ENCODE measurements around the gene TFR2.

The TFR2 gene

DNA sequence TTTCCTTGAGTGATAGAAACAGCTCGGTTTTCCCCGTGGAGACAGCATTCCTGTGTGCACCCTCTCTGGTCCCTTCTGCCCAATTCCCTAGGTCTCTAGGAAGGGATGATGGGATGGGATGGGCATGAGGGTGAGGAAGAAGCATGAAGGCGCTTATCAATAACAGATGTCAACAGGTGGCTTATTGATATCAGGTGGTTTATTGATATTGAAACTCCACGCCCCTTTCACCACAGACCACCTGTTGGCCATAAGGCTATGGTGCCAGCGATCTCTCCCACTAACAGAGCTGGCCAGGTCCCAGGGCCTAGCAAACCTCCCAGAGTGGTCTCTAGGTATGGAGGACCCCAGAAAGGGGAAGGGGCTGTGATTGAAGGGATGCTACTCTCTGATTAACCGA lies 21.1 kb downstream of the TFR2 start:
- Histone ChIP-seq H3K36me3 (ENCODE audit: control insufficient read depth in 1 of 2, insufficient read depth in 2 of 2, low read length in 2 of 2) (peaks cover 0 to 3% of the 10 kb centered on the region in 2 donors), H3K27ac (ENCODE audit: low read length) (no peak overlapping the region), H3K27me3 (ENCODE audit: low read depth, low read length) (no peaks in the 10 kb centered on the region), H3K4me1 (ENCODE audit: control insufficient read depth in 1 of 2, insufficient read depth in 2 of 2, low read length in 2 of 2) (no peaks in the 10 kb centered on the region), H3K4me3 (ENCODE audit: low read depth in 1 of 2, low read length in 2 of 2) (no peak overlapping the region), H3K9me3 (ENCODE audit: control insufficient read depth in 1 of 2, low read length in 2 of 2) (no peaks in the 10 kb centered on the region)

DNA sequence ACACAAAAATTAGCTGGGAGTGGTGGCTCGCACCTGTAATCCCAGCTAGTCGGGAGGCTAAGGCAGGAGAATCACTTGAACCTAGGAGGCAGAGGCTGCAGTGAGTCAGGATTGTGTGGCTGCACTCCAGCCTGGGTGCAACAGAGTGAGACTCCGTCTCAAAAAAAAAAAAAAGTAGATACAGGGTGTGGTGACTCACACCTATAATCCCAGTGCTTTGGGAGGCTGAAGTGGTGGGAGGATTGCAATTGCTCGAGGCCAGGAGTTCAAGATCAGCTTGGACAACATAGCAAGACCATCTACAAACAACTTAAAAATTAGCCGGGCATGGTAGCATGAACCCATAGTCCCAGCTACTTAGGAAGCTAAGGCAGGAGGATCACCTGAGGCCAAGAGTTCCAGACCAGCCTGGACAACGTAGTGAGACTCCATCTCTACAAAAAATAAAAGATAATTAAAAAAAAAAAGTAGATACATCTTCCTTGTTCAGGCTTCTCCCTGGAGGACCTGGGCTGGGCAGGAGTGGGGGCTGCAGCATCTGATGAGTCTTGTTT lies 27.0 kb downstream of the TFR2 start:
- no peaks in the 10 kb centered on the region for H3K27me3 ChIP-seq (ENCODE audit: low read depth, low read length)
- peaks cover 0 to 13% of the 10 kb centered on the region in 2 donors for H3K4me1 ChIP-seq (ENCODE audit: control insufficient read depth in 1 of 2, insufficient read depth in 2 of 2, low read length in 2 of 2)
- peaks cover 0 to 3% of the 10 kb centered on the region in 2 donors for H3K36me3 ChIP-seq (ENCODE audit: control insufficient read depth in 1 of 2, insufficient read depth in 2 of 2, low read length in 2 of 2)
- no peaks in the 10 kb centered on the region for H3K9me3 ChIP-seq (ENCODE audit: control insufficient read depth in 1 of 2, low read length in 2 of 2)
- no peak overlapping the region for H3K27ac ChIP-seq (ENCODE audit: low read length)
- H3K4me3 ChIP-seq (ENCODE audit: low read depth in 1 of 2, low read length in 2 of 2), result no peak overlapping the region

DNA sequence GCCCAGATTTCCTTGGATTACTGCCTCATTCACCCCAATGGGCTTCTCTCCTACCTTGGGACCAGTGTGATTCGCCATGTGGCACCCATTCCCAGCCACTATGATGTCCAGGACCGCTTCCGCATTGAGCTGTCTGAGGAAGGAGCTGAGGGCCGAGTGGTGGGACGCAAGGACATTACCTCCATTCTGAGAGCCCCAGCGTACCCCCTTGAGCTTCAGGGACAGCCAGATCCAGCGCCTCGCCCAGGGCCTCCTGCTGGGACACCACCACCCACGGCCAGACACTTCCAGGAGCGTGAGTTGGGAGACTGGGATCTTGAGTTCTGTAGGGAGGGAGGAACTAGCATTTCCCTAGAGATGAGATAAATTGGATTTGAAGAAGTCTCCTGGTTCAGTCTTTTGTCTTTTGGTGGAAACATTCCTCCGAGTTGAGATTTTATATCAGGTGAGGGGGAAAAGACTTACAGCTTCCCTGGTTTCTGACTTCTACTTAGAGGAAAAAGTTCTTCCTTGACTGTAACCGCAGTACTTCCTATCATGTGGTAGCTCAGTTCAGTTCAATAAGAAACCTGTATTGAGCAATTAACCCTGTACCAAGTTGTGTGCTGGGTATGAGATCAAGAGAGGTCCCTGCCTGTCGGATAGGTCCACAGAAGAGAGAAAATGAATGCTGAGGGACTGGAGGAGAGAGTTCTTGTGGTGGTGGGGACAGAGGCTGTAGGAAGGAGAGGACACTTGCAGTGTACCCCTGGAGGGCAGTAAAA lies 27.8 kb downstream of the TFR2 start:
- Histone ChIP-seq H3K36me3 (ENCODE audit: control insufficient read depth in 1 of 2, insufficient read depth in 2 of 2, low read length in 2 of 2) (peaks cover 0 to 3% of the 10 kb centered on the region in 2 donors), H3K9me3 (ENCODE audit: control insufficient read depth in 1 of 2, low read length in 2 of 2) (no peaks in the 10 kb centered on the region), H3K27ac (ENCODE audit: low read length) (no peak overlapping the region), H3K27me3 (ENCODE audit: low read depth, low read length) (no peaks in the 10 kb centered on the region), H3K4me3 (ENCODE audit: low read depth in 1 of 2, low read length in 2 of 2) (peak overlapping the region; percentile 64 to 88), H3K4me1 (ENCODE audit: control insufficient read depth in 1 of 2, insufficient read depth in 2 of 2, low read length in 2 of 2) (peaks cover 0 to 13% of the 10 kb centered on the region in 2 donors)

DNA sequence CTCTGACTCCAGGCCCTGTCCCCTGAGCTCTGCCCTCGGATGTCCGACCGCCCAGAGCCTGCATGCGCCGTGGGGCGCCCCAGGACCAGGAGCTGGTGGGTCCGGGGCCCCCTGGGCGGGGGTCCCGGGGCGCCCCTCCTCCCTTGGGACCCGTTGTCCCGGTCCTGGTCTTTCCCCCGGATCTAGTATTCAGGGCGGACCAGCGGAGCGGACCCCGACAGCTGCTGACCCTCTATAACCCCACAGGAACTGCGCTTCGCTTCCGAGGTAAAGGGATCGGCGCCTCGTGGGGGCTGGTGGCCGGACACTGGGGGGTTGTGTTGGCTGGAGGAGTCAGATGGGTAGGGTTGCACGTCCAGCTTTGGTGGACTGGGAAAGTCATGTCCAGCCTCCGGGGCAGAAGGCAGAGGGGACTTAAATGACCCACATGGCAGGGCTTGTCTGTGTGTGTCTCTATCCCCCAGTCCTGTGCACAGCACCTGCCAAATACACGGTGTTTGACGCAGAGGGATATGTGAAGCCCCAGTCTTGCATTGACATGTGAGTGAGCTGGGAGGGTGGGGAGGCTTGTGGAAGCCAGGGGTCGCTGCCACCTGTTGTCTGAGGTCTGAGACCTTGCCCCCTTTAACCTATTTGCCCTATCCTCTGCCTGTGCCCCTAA lies 28.5 kb downstream of the TFR2 start:
- Histone ChIP-seq H3K4me1 (ENCODE audit: control insufficient read depth in 1 of 2, insufficient read depth in 2 of 2, low read length in 2 of 2) (peaks cover 0 to 13% of the 10 kb centered on the region in 2 donors), H3K27ac (ENCODE audit: low read length) (no peak overlapping the region), H3K9me3 (ENCODE audit: control insufficient read depth in 1 of 2, low read length in 2 of 2) (no peaks in the 10 kb centered on the region), H3K4me3 (ENCODE audit: low read depth in 1 of 2, low read length in 2 of 2) (peak overlapping the region; percentile 64 to 88), H3K36me3 (ENCODE audit: control insufficient read depth in 1 of 2, insufficient read depth in 2 of 2, low read length in 2 of 2) (peaks cover 0 to 3% of the 10 kb centered on the region in 2 donors), H3K27me3 (ENCODE audit: low read depth, low read length) (no peaks in the 10 kb centered on the region)

GRCh38 chr7:100611983-100612729 lies 29.2 kb downstream of the TFR2 start, which contains the start of gene MOSPD3:
Gene MOSPD3 (plus strand): TSS chr7:100612540. CDS start chr7:100612792, 252 bp downstream.
- H3K27me3 ChIP-seq (ENCODE audit: low read depth, low read length), result no peaks in the 10 kb centered on the region
- peaks cover 0 to 13% of the 10 kb centered on the region in 2 donors for H3K4me1 ChIP-seq (ENCODE audit: control insufficient read depth in 1 of 2, insufficient read depth in 2 of 2, low read length in 2 of 2)
- peak within 1 kb of the TSS; percentile 94 for H3K27ac ChIP-seq (ENCODE audit: low read length)
- no peaks in the 10 kb centered on the region for H3K9me3 ChIP-seq (ENCODE audit: control insufficient read depth in 1 of 2, low read length in 2 of 2)
- H3K36me3 ChIP-seq (ENCODE audit: control insufficient read depth in 1 of 2, insufficient read depth in 2 of 2, low read length in 2 of 2), result peaks cover 0 to 3% of the 10 kb centered on the region in 2 donors
- H3K4me3 ChIP-seq (ENCODE audit: low read depth in 1 of 2, low read length in 2 of 2), result peak within 1 kb of the TSS; percentile 64 to 88

- Histone ChIP-seq H3K27ac (ENCODE audit: low read length) (no peak overlapping the region), H3K27me3 (ENCODE audit: low read depth, low read length) (no peaks in the 10 kb centered on the region), H3K4me3 (ENCODE audit: low read depth in 1 of 2, low read length in 2 of 2) (no peak overlapping the region), H3K4me1 (ENCODE audit: control insufficient read depth in 1 of 2, insufficient read depth in 2 of 2, low read length in 2 of 2) (peaks cover 0 to 23% of the 10 kb centered on the region in 2 donors), H3K36me3 (ENCODE audit: control insufficient read depth in 1 of 2, insufficient read depth in 2 of 2, low read length in 2 of 2) (no peaks in the 10 kb centered on the region), H3K9me3 (ENCODE audit: control insufficient read depth in 1 of 2, low read length in 2 of 2) (no peaks in the 10 kb centered on the region)
These were observed 31.4 kb downstream of the TFR2 start for GRCh38 chr7:100609958-100610357.

GRCh38 chr7:100607111-100607510 lies 34.2 kb downstream of the TFR2 start:
- Histone ChIP-seq H3K27me3 (ENCODE audit: low read depth, low read length) (no peaks in the 10 kb centered on the region), H3K36me3 (ENCODE audit: control insufficient read depth in 1 of 2, insufficient read depth in 2 of 2, low read length in 2 of 2) (no peaks in the 10 kb centered on the region), H3K4me1 (ENCODE audit: control insufficient read depth in 1 of 2, insufficient read depth in 2 of 2, low read length in 2 of 2) (peaks cover 0 to 27% of the 10 kb centered on the region in 2 donors)

DNA sequence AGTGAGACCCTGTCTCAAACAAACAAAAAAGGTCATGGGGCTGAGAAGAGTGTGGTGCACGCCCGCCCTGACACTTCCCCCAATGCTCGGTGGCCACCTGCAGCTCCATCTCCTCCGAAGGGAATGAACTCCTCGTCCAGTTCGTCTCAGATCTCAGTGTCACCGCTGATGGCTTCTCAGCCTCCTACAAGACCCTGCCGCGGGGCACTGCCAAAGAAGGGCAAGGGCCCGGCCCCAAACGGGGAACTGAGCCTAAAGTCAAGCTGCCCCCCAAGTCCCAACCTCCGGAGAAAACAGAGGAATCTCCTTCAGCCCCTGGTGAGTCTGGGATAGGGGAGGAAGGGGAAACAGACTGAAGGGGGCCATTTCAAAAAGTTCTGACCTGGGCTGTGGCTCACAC lies 35.0 kb downstream of the TFR2 start:
- Histone ChIP-seq H3K4me3 (ENCODE audit: low read depth in 1 of 2, low read length in 2 of 2) (no peak overlapping the region), H3K9me3 (ENCODE audit: control insufficient read depth in 1 of 2, low read length in 2 of 2) (no peaks in the 10 kb centered on the region), H3K27me3 (ENCODE audit: low read depth, low read length) (no peaks in the 10 kb centered on the region), H3K4me1 (ENCODE audit: control insufficient read depth in 1 of 2, insufficient read depth in 2 of 2, low read length in 2 of 2) (peaks cover 0 to 28% of the 10 kb centered on the region in 2 donors), H3K36me3 (ENCODE audit: control insufficient read depth in 1 of 2, insufficient read depth in 2 of 2, low read length in 2 of 2) (no peaks in the 10 kb centered on the region), H3K27ac (ENCODE audit: low read length) (no peak overlapping the region)

More at GRCh38 chr7:100607111-100607510, 34.2 kb downstream of the TFR2 start:
- H3K4me3 ChIP-seq (ENCODE audit: low read depth in 1 of 2, low read length in 2 of 2), result no peak overlapping the region
- H3K27ac ChIP-seq (ENCODE audit: low read length), result no peak overlapping the region
- no peaks in the 10 kb centered on the region for H3K9me3 ChIP-seq (ENCODE audit: control insufficient read depth in 1 of 2, low read length in 2 of 2)

- Histone ChIP-seq H3K36me3 (ENCODE audit: control insufficient read depth in 1 of 2, insufficient read depth in 2 of 2, low read length in 2 of 2) (no peaks in the 10 kb centered on the region), H3K4me3 (ENCODE audit: low read depth in 1 of 2, low read length in 2 of 2) (peak overlapping the region; percentile 53 to 85), H3K27ac (ENCODE audit: low read length) (no peak overlapping the region), H3K4me1 (ENCODE audit: control insufficient read depth in 1 of 2, insufficient read depth in 2 of 2, low read length in 2 of 2) (peaks cover 0 to 28% of the 10 kb centered on the region in 2 donors), H3K27me3 (ENCODE audit: low read depth, low read length) (no peaks in the 10 kb centered on the region), H3K9me3 (ENCODE audit: control insufficient read depth in 1 of 2, low read length in 2 of 2) (no peaks in the 10 kb centered on the region)
These were observed 36.1 kb downstream of the TFR2 start for GRCh38 chr7:100604976-100605911.
